ENCODE measurements around the gene KIF12.

Gene KIF12

DNA sequence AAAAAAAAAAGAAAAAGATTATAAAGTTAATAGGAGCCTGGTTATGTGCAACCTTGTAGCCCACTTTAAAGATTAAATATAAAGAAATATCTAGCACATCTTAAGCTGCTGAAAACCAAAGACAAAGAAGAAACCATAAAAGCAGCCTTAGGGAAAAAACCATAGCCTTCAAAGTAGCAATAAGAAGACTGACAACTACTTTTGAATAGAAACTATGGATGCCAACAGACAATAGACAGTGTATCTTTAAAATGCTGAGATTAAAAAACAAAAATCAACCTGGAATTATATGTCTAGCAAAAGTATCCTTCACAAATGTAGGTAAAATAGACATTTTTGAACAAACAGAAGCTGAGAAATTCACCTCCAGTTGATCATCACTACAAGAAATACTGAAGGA, 3.4 kb upstream of the KIF12 start:
- no peak for DNase-seq

DNA sequence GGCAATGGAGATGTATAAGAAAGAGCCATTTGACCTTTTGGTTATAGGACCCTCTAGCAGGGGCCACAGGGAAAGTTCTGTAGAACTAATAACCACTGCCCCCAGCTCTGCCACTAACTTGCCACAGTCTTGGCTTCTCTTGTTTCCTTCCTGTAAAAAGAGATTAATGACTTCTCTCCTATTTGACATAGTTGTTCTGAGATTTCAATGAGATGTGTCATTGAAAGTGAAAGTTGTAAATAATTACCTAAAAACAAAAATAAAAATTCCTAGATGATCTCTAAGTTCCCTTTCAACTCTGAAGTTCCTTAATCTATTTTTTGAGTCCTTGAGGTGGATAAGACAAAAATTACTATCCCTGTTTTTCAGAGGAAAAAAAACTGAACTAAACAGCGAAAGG, 1.4 kb upstream of the KIF12 start:
- no peak for DNase-seq

DNA sequence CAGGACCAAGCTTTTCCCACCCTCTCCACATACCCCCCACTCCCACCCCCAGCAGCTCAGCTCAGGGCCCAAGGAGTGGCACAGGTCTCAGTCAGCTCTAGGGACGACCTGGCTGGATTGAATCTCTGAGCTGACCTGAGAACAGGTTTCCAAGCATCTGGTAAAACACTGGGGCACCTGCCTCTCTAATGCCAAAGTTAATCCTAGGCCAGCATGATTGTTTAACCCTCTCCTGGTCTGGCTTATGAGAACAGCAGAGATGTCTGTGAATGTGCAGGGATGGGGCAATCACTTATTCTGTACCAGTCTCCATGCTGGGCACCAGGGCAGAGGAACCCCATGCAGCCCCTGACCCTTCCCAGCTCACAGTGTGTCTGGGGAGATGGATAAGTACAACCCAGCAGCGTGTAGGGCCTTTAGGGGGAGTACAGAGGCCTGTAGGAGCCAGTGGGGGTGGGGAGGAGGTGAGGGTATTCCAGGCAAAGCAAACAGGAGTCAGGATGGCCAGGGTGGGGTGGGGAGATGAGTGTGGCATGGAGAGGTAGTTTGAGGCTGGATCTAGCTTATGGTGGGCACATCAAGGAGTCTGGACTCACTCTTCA, 678 bp upstream of the KIF12 start:
- DNase-seq, result no peak

DNA sequence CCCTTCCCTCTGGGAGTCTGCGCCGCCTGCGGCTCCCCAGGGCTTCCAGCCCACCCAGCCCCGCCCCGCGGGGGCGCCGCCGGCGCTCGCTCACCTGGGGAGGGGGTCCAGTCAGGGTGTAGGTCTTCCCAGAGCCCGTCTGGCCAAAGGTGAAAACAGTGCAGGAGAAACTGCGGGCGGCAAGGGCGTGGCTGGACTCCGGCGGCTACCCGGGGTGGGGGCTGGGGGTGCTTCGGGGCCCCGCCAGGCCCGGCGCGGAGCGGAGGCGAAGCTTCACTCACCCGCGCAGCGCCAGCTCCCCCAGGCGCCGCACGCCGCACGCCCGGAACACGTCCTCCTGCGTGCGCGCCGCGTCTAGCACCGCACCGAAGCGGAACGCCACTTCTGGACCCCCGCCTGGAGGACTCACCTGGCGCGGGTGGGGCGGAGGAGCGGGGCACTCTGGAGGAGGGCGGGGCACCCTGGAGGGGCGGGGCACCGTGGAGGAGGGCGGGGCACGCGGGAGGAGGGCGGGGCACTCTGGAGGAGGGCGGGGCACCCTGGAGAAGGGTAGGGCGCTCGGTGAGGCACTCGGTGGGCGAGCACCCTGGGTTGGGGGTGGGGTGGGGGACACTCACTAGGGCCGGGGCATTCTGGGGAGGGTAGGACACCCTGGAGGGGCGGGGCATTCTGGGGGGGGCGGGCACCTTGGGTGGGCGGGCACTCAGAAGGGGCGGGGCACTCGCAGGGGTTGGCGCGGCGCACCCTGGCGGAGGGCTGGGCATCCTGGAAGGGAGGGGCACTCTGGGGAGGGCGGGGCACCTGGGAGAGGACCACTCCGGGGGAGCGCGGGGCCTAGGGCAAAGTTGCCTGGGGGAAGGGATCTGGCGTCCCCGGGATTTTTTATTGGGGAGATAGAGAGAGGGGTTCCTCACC, 814 bp downstream of the KIF12 start:
- DNase-seq, result no peak

DNA sequence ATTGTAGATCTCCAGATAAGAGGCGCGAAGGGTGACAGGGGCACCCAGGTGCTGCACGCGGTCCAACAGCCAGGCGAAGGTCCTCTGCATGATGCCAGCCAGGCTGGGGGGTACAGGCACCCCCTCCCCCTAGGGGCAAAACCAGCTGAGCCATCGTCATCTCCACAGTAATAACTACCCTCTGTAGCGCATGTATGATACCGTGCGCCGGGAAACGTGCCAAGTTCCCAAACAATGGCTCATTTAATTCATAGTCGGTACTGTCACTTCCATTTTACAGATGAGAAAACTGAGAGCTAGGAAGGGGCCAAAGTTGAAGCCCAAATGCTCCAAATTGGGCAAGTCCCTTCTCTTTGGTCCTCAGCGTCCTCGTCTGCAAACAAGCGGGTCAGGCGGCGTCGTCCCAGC, 1.5 kb downstream of the KIF12 start:
- no peak for DNase-seq

DNA sequence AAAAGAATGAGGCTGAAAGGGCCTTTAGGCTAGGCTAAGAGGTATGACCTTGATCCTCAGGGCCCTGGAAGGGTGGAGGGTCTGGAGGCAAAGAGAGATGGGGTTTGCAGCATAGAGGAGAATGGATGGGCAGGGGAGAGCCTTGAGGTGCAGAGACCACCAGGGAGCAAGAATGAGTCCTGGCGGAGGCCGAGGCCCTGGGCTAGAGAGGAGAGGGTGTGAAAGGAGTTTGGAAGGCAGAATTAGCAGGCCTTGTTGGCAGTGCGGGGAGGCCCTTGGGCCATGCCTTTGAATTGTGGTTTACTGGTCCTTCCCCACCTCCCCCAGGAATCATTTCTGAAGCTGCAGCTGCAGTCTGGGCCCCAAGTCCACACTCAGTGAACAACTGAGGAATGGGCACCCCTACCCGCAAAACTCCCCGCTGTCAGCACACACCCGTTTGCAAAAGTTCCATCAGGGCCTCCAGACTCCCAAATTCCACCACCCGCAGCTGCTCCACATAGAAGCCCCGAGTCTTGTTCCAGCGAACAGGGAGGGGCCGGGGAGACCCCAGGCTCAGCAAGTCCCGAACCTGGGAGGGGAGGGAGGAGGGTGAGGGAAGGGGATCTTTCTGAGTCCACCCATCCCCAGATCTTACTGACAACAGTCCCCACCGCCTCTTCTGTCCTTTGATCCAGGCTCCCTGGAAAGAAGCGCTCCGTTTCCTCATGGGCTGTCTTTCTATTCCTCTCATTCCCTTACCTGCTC, 2.1 kb downstream of the KIF12 start:
- no peak for DNase-seq

DNA sequence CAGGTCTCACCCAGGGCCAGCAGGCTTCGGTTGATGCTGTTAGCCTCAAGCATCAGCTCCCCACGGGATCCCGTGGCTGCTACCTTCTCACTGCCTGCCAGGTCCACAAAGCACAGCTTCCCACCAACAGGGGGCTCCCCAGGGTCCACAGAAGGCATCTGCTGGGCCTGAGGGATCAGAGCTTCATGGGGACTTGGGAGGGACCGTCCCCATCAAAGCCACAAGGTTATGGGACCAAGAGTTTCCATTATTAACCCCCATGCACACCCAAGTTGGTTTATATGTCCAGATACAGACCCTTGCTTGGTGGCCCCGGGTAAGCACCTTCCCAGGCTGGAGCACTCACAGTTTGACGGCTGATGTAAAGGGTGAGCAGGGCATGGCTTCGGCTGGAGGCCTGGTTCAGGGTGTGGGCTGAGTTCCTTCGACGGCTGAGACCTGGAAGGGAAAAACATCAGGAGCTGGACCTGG, 3.0 kb downstream of the KIF12 start:
- DNase-seq, result no peak

DNA sequence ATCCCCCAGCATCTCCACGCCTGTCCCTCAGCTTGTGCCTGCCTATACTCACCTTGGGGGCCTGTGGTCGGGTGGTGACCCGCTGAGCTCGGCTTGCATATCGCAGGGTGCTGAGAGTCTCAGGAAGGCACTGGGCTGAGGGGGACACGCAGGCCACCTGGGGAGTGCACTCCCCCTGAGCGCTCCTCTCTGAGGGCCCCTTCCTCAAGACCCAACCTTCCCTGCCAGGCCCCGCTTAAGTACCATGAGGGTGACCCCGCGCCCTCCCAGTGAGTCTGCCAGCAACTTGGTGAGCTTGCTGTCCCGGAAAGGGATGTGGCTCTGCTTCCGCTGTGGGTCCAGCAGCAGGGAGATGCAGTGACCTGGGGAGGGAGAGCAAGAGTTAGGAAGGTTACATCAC, 4.1 kb downstream of the KIF12 start:
- no peak for DNase-seq

DNA sequence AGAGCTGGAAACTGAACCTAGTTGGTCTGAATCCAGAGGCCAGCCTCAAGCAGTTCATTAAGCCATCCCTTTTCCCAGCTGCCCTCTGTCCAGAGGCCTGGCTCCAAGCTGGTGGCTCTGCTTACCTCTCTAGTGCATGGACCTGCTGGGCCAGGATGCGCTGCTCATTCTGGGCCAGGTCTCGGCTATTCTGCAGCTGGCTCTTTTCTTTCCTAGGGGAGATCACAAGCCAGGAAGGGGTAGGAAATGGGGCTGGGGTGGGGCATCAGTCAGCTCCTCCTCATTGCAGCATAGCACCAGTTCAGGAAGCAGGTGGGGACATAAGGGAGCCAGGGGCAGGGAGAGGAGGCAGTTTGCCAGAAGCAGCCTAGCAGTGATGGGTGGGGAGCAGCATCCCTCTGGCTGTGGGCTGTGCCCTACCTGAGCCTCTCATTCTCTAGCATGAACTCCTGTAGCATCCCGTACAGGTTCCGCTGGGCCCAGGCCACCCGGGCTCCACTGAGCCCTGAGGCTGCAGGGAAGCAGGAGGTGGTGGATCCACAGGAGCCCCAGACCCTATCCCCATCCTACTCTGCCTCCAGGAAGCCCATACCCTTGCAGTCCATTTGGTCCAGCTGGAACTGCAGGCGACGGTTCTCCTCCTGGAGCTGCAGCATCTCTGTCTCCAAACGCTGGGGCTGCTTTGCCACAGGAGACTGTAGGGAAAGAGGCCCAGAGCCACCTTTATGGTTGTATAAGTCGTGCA, 5.2 kb downstream of the KIF12 start:
- no peak for DNase-seq

DNA sequence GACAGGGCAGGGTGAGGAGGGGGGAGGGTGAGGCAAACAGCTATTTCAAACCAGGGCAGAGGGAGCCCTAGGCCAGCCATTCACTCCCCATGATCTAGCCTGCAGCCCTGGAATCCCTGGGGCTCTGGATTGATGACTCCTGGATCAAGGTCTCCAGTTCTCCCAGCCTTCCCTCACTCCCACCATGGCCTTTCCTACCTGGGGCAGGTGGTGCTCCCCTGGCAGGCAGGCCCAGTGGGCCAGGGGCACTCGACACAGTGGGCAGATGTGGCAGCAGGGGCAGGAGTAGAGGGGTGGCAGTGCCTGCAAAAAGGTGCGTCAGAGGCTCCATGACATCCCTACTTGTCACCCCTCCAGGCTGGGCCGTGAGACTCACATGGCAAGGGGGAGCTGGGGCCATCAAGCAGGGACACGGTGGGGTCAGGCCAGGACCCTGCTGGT, 6.0 kb downstream of the KIF12 start:
- DNase-seq, result no peak

DNA sequence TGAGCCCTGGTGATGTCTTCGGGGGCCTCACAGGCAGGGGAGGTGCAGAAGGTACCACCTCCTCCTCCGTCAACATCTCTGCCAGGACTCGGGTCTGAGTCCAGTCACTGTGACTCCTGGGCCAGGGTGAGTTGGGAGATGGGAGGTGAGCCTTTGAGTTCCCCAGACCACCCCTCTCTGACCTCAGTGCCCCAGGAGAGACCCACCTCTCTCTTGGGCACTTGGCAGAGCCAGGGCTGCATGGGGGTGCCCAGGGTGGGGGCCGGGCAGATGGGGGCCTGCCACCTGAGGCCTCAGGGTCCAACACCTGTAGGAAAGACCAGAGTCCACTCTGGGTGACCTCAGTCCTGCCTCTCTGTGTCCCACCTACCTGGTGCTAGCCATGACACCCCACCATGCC, 6.8 kb downstream of the KIF12 start:
- no peak for DNase-seq

DNA sequence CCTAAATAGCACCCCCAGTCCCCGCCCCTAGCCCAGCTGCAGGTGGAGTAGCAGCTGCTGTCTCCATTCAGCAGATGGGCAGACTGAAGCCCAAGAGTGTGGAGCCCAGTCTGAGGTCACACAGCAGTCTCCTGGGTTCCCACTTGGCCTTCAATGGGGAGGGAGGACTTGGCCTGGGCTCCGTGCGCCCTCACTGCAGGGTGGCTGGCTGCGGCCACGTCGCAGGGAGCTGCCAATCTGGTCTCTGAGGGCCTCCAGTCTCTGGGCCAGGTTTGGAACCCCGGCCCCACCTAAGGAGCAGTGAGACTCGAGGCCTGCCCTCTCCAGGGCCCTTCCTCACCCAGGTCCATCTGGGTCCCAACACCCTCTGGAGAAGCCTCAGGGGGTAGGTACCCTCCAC, 7.4 kb downstream of the KIF12 start:
- no peak for DNase-seq

DNA sequence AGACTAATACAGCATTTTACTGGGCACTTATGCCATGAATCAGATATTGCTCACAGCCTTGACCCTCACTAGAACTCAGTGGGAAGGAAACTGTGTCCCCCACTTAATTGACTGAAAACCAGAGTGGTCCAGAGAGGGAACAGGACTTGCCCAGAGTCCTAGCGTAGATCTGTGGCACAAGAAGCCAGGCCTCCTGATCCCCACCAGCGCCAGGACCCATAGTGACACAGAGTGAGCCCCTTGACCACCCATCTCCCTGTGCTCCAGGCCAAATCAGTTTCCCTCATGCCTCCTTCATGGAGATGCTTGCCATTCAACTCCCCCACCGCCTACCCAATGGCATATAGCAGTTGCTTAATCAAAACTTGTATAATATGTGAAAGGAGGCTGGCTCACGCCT, 8.3 kb downstream of the KIF12 start:
- DNase-seq, result no peak

DNA sequence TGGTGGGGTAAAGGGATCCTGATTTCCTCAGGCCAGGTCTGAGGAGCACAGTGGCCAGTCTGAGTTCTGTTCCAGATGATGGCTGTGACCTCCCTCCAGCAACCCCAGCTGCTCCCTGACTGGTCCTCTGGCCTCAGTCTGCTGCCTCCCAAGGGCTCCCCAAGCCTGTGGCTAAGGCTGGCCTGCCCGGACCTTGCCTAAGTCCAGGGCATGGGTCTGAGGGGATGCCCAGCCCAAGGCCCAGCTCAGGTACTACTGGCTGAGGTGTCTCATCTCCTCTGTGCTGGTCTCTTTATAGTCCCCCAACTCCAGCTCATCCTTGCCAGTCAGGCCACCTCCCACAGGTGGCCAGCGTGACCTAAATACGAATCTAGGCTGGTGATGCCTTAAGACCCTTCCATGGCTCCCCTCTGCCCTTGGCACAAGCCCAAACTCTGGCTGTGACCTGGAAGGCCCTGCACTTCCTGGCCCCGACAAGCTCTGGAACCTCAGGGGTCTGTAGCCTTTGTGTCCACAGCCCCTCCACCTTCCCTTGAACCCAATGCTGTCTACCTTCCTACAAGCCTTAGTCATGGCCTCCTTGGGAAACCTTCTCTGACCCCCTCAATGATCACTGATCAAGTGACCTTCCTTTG, 9.8 kb downstream of the KIF12 start:
- DNase-seq, result no peak

DNA sequence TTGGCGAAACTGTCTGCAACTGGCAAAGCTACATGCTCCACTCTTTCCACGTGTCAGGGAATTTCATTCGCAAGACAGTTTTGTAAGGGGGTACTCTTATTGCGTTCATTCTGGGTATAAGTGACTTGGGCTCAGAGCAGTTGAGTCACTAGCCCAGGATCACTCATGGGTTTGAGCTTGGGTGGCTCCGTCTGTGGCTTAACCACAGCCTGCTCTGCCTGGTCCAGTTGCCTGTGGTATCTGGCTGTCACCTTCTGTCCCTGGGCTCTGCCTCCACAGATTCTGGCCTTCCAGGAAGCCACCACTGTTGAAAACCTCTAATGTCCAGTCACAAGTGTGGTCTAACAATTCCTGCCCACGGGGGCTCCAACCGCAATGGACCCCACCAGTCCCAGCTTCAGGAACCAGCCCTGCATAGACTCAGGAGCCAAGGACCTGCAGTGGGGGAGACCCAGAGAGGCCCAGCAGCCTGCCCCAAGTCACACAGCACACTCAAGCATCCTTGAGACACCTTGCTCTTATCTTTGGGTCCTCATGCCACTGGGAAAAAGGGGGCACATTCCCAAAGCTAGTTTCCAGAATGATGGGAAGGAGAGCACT, 10.4 kb downstream of the KIF12 start:
- no peak for DNase-seq

DNA sequence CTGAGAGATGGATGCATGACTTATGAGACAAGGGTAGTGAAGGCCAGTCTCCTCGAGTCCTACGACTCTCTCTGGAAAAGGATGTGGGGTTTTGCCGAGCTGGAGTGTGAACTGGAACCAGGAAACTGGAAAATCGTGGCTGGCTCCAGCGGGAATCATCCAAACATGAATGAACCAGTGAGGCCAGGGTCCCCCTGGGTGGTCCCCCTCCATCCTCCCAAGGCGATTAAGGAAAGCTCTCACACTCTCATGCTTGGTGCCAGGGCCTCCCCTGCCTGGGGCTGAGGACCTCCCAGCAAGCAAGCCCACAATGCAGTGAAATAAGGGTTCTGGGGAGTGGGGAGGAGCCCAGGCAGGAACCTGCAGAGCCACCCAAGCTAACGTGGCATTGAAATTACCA, 11.4 kb downstream of the KIF12 start:
- no peak for DNase-seq

DNA sequence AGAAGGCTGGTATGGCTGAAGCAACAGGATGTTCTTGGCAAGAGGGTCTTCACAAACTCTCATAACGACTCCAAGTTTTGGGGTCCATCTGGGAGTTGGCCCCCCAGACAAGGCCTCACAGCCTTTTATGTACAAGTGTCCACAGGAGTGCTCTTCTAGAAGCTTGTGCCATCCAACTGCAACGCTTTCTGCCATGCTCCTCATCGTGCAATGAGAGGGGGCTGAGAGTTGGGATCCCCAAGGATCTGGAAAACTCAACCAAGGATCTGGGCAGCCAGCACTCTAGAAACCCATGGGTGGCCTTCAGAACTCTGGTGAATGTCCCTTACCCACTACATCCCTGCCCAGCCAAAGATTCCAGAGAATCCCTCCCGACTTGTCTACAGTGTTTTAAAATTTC, 12.5 kb downstream of the KIF12 start:
- no peak for DNase-seq

DNA sequence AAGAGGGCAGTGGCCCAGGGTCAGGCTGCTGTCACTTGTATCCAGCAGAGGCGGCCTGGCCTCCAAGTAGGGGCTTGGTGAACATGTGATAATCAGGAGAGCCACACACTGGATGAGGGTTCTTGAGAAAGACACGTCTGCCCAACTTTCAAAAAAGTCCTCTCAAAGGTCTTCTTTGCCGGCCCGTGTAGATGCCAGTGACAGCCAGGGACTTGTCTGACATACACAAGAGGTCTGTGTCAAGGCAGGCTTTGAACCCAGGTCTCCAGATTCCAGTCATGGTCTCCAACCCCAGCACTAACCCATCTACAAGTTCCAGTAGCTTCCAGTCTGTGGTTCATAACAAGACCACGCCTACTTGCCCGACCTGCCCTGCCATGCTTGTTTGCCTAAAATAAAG, 13.1 kb downstream of the KIF12 start:
- DNase-seq, result no peak

DNA sequence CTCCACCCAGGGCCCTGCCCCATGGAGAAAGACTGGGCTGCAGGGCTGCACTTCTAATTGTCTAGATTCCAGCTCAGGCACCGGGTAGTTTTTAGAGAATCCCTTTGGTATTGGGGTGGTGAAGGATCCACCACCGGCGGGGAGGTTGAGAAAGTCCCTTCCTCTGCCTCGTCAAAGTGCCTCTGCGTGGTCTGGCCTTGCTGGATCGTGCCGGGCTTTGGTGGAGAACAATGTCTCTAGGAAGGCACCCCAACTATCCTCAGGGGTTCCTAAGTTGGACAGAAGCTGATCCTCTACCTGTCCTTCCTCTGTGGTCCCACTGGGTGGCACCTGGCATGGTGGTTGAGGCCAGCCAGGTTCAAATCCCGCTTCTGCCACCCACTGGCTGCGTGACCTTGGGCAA, 13.7 kb downstream of the KIF12 start:
- no peak for DNase-seq

DNA sequence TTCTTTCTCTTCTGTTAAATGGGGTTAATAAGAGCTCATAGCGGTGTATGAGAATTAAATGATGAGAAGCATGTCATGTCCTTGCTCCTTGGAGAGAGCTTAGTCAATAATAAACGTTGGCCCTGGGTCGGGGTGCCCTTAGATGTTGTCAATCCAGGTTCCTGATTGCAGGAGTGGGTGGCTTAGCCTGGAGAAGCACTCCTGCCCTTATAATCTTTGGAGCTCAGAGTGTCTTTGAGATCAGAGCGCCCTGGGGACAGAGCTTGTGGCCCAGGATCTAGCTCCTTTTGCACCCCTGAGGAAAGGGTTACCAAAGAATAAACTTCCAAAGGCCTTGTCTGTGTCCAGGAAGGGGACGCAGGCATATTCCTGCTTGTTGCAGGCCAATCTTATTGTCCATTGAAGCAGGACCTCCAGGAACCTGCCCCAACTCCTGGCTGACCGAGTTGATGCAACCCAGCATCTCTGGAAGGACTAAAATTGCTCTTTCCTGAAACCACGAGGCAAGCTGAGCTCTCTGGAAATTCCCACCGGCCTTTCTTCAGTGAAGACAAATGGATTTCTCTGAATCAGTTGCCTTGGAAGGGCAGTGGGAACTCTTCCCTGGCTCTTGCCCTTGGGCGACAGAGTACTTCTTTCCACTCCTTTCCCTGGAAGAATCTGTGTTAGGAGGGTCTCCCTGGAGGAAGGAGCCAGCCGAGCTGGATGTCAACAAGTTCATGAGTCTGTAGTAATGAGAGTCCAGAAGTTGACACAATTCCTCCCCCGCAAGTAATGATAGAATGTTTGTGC, 14.6 kb downstream of the KIF12 start:
- no peak for DNase-seq

DNA sequence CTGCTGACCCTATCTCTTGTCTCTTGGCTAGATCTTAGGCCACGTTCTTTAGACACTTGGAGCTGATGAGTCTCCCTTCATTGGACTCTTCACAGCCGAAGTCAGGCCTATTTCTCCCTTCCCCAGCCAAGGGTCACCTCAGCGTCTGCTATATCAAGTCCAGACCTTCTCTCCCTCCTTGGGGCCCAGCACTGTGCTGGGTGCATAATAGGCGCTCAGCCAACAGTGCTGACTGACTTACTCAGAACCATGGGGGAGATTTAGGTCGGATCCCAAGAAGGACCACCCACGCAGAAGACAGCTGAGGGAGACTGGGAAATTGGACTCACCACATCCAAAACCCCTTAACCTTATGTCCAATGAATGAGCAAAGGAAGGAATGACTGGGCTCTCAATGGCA, 15.4 kb downstream of the KIF12 start:
- no peak for DNase-seq

Measured in cortex of kidney (tissue), 1 donor.